GM18511 (cell line): ENCODE results near the gene MRE11.
"Not testable (repeated sequence)": the region's sequence is repeated elsewhere in the genome, so short reads cannot be mapped to it uniquely, and the experiment has no call there.

Experiments used
- ATAC-seq: cut with Tn5 transposase; IDR thresholded peaks from one replicate; pipeline ENCODE4 v1.9.1; 2021; ENCODE audit warnings: mild to moderate bottlenecking, moderate library complexity; ENCODE audit not compliant: unreplicated experiment

The MRE11 gene

DNA sequence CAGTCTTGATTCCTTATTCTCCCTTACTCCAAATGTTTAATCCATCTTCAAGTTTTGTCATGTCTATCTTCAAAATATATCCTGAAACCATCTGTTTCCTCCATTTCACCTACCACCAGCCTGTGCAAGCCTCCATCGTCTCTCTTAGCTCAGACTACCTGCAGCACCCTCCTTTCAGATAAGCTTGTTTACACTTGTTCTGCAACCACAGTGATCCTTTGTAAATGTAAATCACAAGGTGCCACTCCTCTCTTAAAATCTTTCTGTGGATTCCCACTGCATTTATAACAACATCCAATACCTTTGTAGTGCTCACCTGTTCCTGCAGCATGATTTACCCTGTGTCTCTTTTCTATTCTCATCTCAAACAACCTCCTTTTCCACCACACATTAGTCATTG lies 60.6 kb downstream of the MRE11 start:
- no peak for ATAC-seq

- ATAC-seq: no peak
Measured at GRCh38 chr11:94424662-94425061, 69.0 kb downstream of the MRE11 start.

DNA sequence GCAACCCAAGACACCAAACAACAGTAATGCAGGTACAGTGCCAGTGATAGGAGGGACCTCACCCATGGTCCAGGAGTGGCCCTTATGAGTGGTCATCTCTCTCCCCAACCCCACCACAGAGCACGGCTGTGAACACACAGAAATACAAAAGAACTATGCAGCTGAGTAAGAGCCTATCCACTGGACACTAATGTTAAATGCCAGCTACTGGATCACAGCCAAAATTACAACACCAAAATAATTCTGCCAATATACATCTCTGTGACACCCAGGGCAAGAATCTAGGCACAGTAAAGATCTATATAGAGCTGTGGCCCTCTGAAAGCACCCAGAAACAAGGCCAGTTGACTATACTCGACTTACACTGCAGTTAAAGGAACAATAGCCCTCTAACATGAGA lies 69.6 kb downstream of the MRE11 start:
- no peak for ATAC-seq

DNA sequence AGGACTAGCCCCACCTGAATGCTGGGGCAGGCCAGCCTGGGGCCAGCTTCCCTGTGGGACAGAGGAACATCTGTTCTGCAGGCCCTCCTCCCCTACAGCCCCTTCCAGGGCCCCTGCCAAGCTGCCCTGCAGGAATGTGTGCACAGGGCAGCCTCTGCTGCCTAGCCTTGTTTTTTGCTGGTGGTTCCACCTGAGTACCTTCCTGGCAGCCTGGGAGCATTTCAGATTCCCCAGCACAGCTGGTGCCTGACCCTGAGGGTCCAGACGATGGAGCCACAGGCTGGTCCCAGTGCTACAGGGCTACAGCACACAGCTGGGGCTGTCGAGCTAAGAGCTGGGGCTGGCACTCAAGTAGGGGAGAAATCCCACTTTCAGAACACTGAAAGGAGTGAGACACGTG lies 70.1 kb downstream of the MRE11 start:
- ATAC-seq: no peak

- ATAC-seq: no peak
Measured at GRCh38 chr11:94418123-94418765, 75.4 kb downstream of the MRE11 start.

- no peak for ATAC-seq
Measured at GRCh38 chr11:94417386-94417987, 76.2 kb downstream of the MRE11 start.

- no peak for ATAC-seq
Measured at GRCh38 chr11:94405062-94405833, 88.4 kb downstream of the MRE11 start.

- ATAC-seq: no peak
Measured at GRCh38 chr11:94402355-94402754, 91.3 kb downstream of the MRE11 start.

DNA sequence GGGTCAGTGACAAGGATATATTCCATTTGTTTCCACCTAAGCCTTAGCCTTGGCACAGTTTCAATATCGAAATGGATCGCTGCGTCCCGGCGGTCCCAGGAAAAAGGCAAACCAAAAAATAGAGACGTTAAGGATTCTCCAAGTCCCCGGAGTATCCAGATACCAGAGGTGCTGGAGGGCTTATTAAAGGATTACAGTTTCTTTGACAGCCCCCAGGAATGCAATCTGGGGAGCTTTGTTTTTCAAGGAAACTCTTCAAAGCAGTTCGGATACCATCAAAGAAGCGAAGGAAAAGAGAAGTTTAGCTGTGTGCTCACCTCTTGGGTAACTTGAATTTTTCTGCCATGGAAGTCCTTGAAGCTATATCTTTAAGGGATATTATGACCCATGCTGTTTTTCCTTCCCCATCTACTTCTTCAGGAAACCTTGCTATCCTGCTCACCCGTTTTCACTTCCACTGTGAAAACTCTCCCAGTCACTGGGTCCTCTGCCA lies 91.8 kb downstream of the MRE11 start:
- no peak for ATAC-seq

DNA sequence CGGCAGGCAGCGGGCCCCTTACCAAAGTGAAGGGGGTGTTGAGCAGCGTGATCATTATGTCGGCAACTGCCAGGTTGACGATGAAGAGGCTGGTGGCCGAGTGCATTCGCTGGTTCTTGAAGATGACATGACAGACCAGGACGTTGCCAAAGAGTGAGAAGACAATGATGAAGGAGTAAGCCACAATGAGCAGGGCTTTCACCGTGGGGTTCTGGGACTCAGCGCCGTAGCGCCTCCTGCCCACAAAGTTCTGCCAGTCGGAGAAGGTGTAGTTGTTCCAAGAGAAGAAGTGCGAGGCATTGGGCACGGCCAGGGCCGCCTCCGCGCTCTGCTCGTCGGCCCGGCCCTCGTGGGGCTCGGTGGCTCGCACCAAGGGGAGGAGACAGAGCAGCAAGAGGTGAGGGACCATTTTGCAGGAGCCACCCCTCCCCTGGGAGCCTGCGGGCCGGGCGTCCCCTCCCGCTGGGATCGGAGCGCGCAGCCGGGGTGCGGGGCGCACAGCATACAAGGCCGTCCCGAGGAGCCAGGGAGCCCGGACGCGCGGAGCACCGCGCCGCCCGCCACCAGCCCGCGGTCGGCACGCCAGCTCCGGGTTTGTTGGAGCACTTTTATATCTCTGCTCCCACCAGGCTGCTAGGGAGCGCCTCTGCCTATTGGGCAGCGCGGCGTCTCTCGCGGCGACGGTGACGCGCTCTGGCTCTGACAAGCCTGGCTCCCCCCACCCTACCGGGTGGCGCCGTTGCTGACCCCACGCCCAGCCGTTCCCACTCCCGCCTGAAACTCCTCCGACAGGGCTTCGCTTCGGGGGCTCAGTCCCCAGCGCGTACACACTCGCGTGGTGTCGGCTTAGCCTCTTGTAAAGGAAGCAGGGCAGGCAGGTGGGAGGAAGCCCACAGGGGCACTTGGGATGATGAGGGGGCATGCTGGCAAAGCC lies 92.5 kb downstream of the MRE11 start, which contains the start of gene GPR83:
TSS of gene GPR83 (minus strand) at position 581 of the 934 bp plus-strand sequence. CDS start at position 409, 172 bp downstream.
- ATAC-seq: no peak

DNA sequence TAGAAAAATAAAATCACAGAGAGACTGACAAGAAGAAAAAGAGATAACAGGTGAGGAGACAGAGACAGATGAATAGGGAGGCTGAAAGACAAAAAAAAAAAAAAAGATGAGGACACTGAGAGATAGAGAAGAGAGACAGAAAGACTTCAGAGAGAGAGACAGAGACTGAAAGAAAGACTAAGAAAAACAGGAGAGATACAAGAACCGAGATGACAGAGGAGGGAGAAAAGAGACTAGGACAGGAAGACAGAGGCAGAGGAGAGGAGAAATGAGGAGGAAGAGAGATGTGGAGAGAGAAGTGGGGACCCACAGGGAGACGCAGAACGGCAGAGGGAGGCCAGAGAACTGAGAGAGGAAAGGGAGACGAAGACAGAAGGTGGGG lies 93.2 kb downstream of the MRE11 start:
- no peak for ATAC-seq

DNA sequence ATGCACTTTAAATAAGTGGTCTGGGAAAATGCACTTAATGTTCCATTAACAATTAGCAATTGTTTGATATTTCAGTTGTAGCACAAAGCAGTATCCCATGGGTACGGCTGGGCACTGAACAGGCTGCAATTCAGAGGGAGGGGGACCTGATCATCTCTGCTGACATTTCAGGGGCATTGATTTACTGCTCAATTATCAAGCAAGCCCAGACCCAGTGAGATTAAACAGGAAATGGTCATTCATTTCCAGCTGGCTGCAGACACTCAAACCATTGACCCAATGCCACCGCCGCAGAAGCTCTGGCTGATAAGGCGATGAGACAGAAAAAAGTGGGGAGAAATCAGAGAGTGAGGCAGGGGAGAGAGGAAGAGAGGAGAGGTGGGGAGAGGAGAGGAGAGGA lies 93.6 kb downstream of the MRE11 start:
- ATAC-seq: no peak

- ATAC-seq: no peak
Measured at GRCh38 chr11:94398101-94398500, 95.5 kb downstream of the MRE11 start.

GRCh38 chr11:94396282-94396681 lies 97.4 kb downstream of the MRE11 start:
- no peak for ATAC-seq

GRCh38 chr11:94391937-94392336 lies 101.7 kb downstream of the MRE11 start:
- not testable (repeated sequence) for ATAC-seq

DNA sequence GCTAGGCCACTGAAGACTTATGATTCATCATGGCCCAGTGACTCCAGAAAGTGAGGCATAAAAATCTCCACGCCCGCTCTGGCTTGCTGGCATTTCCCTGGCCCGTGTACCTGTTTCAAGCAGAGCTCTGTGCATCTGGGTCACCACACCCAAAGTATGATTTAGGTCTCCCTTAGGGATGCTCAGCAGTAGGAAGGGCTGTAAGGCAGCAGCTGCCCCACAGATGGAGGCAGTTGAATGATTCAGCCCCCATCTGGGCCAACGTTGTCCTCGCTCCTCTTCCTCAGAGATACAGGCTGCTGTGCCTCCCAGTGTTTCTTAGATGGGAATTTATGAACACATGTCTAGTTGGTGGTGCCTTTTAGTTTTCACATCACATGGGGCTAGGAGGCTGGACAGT lies 114.0 kb downstream of the MRE11 start:
- no peak for ATAC-seq

DNA sequence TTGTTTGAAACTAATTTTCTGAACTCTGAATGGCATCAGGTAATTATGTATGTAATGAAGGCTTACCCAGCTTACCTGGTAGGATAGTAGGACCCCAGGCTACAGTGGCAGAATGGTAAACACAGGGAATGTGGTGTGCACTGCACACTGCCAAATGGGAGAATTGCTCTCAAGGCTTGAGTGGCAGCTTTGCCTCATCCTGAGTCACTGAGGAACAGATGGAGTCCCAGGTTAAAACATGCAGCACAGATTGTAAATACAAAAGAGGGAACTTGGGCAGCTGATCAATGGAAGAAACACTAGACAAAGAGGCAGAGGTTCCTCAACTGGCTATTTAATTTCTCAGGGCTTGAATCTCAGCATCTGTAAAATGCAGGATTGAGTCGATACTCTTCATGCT lies 116.8 kb downstream of the MRE11 start:
- no peak for ATAC-seq

- ATAC-seq: not testable (repeated sequence)
Measured at GRCh38 chr11:94370576-94370975, 123.1 kb downstream of the MRE11 start.
